ENCODE measurements around the gene TSN. TPM values are rescaled to one million over a fixed set of nuclear protein-coding genes. Genes with fewer than 3 reads are reported as not detected.

Gene TSN
- total RNA-seq, 1 experiment from 2014 or later = 96.0 TPM

DNA sequence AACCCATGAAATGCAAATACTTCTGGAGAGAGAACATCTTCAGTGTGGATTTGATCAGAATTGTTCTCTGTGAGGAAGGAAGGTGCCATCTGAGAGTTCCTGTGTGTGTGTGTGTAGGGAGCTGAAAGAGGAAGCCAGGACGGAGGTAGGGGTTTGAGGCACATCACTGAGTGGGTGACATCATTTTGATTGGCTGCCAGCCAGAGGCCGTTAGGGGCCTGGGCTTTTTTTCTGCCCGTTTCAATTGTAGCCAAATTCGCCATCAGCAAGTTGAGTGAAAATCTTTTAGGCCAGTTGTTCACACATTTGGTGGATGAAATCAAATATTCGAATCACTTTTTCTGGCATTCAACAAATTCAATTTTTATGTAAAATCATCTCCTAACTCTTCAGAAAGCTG, 48.9 kb downstream of the TSN start:
- H3K4me3 ChIP-seq (ENCODE audit: low read depth in 2 of 2, low read length in 2 of 2) = no peak overlapping the region
- H3K27me3 ChIP-seq (ENCODE audit: control insufficient read depth, insufficient read depth, low read length) = peaks cover 7% of the 10 kb centered on the region; the same call in 1 of the 2 replicates
- no peak overlapping the region for H3K27ac ChIP-seq (ENCODE audit: low read length)
- in situ Hi-C loops (cut with HindIII; ENCODE audit: low pct_unique_long_range_greater_than_20kb, low sequenced_read_pairs) (no loop called here), intact Hi-C loops (cut with micrococcal nuclease; ENCODE audit: unreplicated experiment) (no loop called here)
- ChIA-PET POLR2A (no interaction called here), CTCF (no interaction called here)
- H3K4me1 ChIP-seq (ENCODE audit: control insufficient read depth, insufficient read depth, low read length) = no peaks in the 10 kb centered on the region
- ATAC-seq = no peak
- H3K9me3 ChIP-seq (ENCODE audit: control insufficient read depth, insufficient read depth, low read depth, low read length) = no peaks in the 10 kb centered on the region
- BruUV-seq (replicated peaks) = no TSS peak
- no peak for DNase-seq (ENCODE audit: low read depth, low spot score)
- no peak for TF ChIP-seq POLR2AphosphoS5 (IDR thresholded peaks at IDR 0.05; ENCODE audit: low read depth, low read length)
- TF ChIP-seq SIN3A (IDR thresholded peaks at IDR 0.05; ENCODE audit: borderline replicate concordance, insufficient read depth, low read depth, low read length) = no peak
- TF ChIP-seq TCF7L2 (IDR thresholded peaks at IDR 0.05; ENCODE audit: low read depth, low read length) = no peak
- TF ChIP-seq, protein P1, sequence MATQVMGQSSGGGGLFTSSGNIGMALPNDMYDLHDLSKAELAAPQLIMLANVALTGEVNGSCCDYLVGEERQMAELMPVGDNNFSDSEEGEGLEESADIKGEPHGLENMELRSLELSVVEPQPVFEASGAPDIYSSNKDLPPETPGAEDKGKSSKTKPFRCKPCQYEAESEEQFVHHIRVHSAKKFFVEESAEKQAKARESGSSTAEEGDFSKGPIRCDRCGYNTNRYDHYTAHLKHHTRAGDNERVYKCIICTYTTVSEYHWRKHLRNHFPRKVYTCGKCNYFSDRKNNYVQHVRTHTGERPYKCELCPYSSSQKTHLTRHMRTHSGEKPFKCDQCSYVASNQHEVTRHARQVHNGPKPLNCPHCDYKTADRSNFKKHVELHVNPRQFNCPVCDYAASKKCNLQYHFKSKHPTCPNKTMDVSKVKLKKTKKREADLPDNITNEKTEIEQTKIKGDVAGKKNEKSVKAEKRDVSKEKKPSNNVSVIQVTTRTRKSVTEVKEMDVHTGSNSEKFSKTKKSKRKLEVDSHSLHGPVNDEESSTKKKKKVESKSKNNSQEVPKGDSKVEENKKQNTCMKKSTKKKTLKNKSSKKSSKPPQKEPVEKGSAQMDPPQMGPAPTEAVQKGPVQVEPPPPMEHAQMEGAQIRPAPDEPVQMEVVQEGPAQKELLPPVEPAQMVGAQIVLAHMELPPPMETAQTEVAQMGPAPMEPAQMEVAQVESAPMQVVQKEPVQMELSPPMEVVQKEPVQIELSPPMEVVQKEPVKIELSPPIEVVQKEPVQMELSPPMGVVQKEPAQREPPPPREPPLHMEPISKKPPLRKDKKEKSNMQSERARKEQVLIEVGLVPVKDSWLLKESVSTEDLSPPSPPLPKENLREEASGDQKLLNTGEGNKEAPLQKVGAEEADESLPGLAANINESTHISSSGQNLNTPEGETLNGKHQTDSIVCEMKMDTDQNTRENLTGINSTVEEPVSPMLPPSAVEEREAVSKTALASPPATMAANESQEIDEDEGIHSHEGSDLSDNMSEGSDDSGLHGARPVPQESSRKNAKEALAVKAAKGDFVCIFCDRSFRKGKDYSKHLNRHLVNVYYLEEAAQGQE (IDR thresholded peaks at IDR 0.05; ENCODE audit: insufficient read depth in 1 of 2, low read depth in 2 of 2, low read length in 1 of 2) = no peak
- TF ChIP-seq, protein P2, sequence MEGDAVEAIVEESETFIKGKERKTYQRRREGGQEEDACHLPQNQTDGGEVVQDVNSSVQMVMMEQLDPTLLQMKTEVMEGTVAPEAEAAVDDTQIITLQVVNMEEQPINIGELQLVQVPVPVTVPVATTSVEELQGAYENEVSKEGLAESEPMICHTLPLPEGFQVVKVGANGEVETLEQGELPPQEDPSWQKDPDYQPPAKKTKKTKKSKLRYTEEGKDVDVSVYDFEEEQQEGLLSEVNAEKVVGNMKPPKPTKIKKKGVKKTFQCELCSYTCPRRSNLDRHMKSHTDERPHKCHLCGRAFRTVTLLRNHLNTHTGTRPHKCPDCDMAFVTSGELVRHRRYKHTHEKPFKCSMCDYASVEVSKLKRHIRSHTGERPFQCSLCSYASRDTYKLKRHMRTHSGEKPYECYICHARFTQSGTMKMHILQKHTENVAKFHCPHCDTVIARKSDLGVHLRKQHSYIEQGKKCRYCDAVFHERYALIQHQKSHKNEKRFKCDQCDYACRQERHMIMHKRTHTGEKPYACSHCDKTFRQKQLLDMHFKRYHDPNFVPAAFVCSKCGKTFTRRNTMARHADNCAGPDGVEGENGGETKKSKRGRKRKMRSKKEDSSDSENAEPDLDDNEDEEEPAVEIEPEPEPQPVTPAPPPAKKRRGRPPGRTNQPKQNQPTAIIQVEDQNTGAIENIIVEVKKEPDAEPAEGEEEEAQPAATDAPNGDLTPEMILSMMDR (IDR thresholded peaks at IDR 0.05) = no peak
- H3K36me3 ChIP-seq (ENCODE audit: control insufficient read depth, insufficient read depth, low read length) = no peaks in the 10 kb centered on the region

DNA sequence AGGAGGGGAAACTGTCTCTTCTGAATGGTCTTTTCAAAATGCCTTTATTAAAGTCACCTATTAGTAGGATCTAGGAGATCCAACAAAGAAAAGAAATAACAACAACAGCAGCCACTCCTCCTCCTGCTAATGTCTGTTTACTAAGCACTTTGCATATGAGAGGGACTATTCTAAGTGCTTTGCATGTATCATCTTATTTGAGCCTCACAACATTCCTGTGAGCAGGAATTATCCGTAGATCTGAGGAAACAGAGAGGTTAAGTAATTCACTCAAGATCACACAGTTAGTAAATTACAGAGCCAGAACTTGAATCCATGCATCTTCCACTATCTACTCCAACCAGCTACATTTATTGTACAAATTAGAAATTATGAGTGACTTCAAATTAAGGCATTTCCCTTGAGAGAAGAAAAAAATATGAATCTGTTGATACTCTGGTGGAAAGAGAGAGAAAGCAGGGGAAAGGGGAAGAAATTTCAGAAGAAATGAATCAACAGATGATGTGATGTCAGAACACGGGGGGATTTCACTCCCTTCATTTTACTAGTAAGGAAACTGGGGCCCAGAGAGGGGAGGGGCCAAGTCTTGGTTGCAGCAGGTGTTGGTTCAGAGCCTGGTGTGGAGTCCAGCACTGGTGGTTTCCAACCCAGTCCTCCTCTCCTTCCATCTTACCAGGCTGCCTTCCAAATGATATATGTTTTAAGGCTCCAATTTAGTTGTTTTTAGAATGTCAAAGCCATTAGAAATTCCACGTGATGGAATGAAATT, 49.7 kb downstream of the TSN start:
- no peak overlapping the region for H3K4me3 ChIP-seq (ENCODE audit: low read depth in 2 of 2, low read length in 2 of 2)
- H3K27ac ChIP-seq (ENCODE audit: low read length) = no peak overlapping the region
- in situ Hi-C loops (cut with HindIII; ENCODE audit: low pct_unique_long_range_greater_than_20kb, low sequenced_read_pairs) (no loop called here), intact Hi-C loops (cut with micrococcal nuclease; ENCODE audit: unreplicated experiment) (no loop called here)
- POLR2A ChIA-PET = interaction anchor here (0.6 kb wide), 1 partner anchor 16 kb away, joined by 3 read pairs; no protein-coding TSS in a partner anchor
- H3K36me3 ChIP-seq (ENCODE audit: control insufficient read depth, insufficient read depth, low read length) = no peaks in the 10 kb centered on the region
- TF ChIP-seq, protein P1 (IDR thresholded peaks at IDR 0.05; ENCODE audit: insufficient read depth in 1 of 2, low read depth in 2 of 2, low read length in 1 of 2) = no peak
- TF ChIP-seq TCF7L2 (IDR thresholded peaks at IDR 0.05; ENCODE audit: low read depth, low read length) = no peak
- TF ChIP-seq SIN3A (IDR thresholded peaks at IDR 0.05; ENCODE audit: borderline replicate concordance, insufficient read depth, low read depth, low read length) = no peak
- TF ChIP-seq, protein P2 (IDR thresholded peaks at IDR 0.05) = no peak
- no peak for TF ChIP-seq POLR2AphosphoS5 (IDR thresholded peaks at IDR 0.05; ENCODE audit: low read depth, low read length)
- ATAC-seq = no peak
- H3K9me3 ChIP-seq (ENCODE audit: control insufficient read depth, insufficient read depth, low read depth, low read length) = no peaks in the 10 kb centered on the region
- peaks cover 7% of the 10 kb centered on the region; the same call in 1 of the 2 replicates for H3K27me3 ChIP-seq (ENCODE audit: control insufficient read depth, insufficient read depth, low read length)
- DNase-seq (ENCODE audit: low read depth, low spot score) = no peak
- BruUV-seq (replicated peaks) = no TSS peak
- CTCF ChIA-PET = no interaction called here
- H3K4me1 ChIP-seq (ENCODE audit: control insufficient read depth, insufficient read depth, low read length) = no peaks in the 10 kb centered on the region
